ENCODE results near the gene KIFC1. TPM values are rescaled to one million over a fixed set of nuclear protein-coding genes. Genes with fewer than 3 reads are reported as not detected.

Gene KIFC1
- total and polyA plus RNA-seq, 2 donors (not counting 1 experiment from before 2014, with no cell fraction given), result 5.3 to 8.0 TPM

GRCh38 chr6:33428966-33429749 is 37.5 kb downstream of the KIFC1 start:
- Histone ChIP-seq H3K79me2 (ENCODE audit: control insufficient read depth, insufficient read depth, low read length) (peaks cover 25% of the 10 kb centered on the region), H3K4me3 (replicated peaks in 1 of 4; ENCODE audit: control extremely low read depth in 1 of 4, insufficient read depth in 1 of 4, low read depth in 3 of 4, low read length in 4 of 4) (peak overlapping the region in 1 of 4 experiments; percentile 57)

GRCh38 chr6:33429750-33430052 is 38.1 kb downstream of the KIFC1 start:
- H3K4me2 ChIP-seq (ENCODE audit: extremely low read depth, insufficient read depth, low read length), result no peak overlapping the region
- H3K27ac ChIP-seq (ENCODE audit: insufficient read depth, low read length), result no peak overlapping the region
- H3K9ac ChIP-seq (ENCODE audit: insufficient read depth, low read length), result no peak overlapping the region
- H3K36me3 ChIP-seq (ENCODE audit: control insufficient read depth, insufficient read depth, low read length), result peaks cover 4% of the 10 kb centered on the region
- no peak overlapping the region for H2AFZ ChIP-seq (ENCODE audit: low read length)
- DNase-seq (ENCODE audit: low read depth in 2 of 2), result no peak
- H3K4me3 ChIP-seq (replicated peaks in 1 of 4; ENCODE audit: control extremely low read depth in 1 of 4, insufficient read depth in 1 of 4, low read depth in 3 of 4, low read length in 4 of 4), result no peak overlapping the region
- peaks cover 35% of the 10 kb centered on the region for H3K4me1 ChIP-seq (ENCODE audit: control insufficient read depth, extremely low read depth, insufficient read depth, low read length)
- no peaks in the 10 kb centered on the region for H3K9me3 ChIP-seq (ENCODE audit: control insufficient read depth, insufficient read depth, low read depth, low read length)
- peaks cover 25% of the 10 kb centered on the region for H3K79me2 ChIP-seq (ENCODE audit: control insufficient read depth, insufficient read depth, low read length)
- H4K20me1 ChIP-seq (ENCODE audit: control insufficient read depth, extremely low read depth, insufficient read depth, low read length), result no peaks in the 10 kb centered on the region
- H3K27me3 ChIP-seq (ENCODE audit: control insufficient read depth, insufficient read depth, low read length), result no peaks in the 10 kb centered on the region
- TF ChIP-seq CTCF (conservative IDR thresholded peaks at IDR 0.05 in 1 of 2, IDR thresholded peaks at IDR 0.05 in 1 of 2; ENCODE audit: low read depth in 1 of 2, low read length in 2 of 2) (no peak), EZH2 (IDR thresholded peaks at IDR 0.05; ENCODE audit: low read length, missing control alignments) (no peak)

More at GRCh38 chr6:33428966-33429749, 37.5 kb downstream of the KIFC1 start:
- no peak overlapping the region for H3K9ac ChIP-seq (ENCODE audit: insufficient read depth, low read length)
- no peak overlapping the region for H2AFZ ChIP-seq (ENCODE audit: low read length)
- H3K9me3 ChIP-seq (ENCODE audit: control insufficient read depth, insufficient read depth, low read depth, low read length), result no peaks in the 10 kb centered on the region
- H3K4me1 ChIP-seq (ENCODE audit: control insufficient read depth, extremely low read depth, insufficient read depth, low read length), result peaks cover 40% of the 10 kb centered on the region
- H3K36me3 ChIP-seq (ENCODE audit: control insufficient read depth, insufficient read depth, low read length), result peaks cover 4% of the 10 kb centered on the region
- no peaks in the 10 kb centered on the region for H4K20me1 ChIP-seq (ENCODE audit: control insufficient read depth, extremely low read depth, insufficient read depth, low read length)
- H3K27me3 ChIP-seq (ENCODE audit: control insufficient read depth, insufficient read depth, low read length), result no peaks in the 10 kb centered on the region
- no peak overlapping the region for H3K27ac ChIP-seq (ENCODE audit: insufficient read depth, low read length)
- no peak overlapping the region for H3K4me2 ChIP-seq (ENCODE audit: extremely low read depth, insufficient read depth, low read length)
- no peak for DNase-seq (ENCODE audit: low read depth in 2 of 2)
- TF ChIP-seq EZH2 (IDR thresholded peaks at IDR 0.05; ENCODE audit: low read length, missing control alignments) (no peak), CTCF (conservative IDR thresholded peaks at IDR 0.05 in 1 of 2, IDR thresholded peaks at IDR 0.05 in 1 of 2; ENCODE audit: low read depth in 1 of 2, low read length in 2 of 2) (no peak)

- Histone ChIP-seq H3K9ac (ENCODE audit: insufficient read depth, low read length) (no peak overlapping the region), H3K36me3 (ENCODE audit: control insufficient read depth, insufficient read depth, low read length) (peaks cover 8% of the 10 kb centered on the region), H3K27me3 (ENCODE audit: control insufficient read depth, insufficient read depth, low read length) (no peaks in the 10 kb centered on the region), H4K20me1 (ENCODE audit: control insufficient read depth, extremely low read depth, insufficient read depth, low read length) (no peaks in the 10 kb centered on the region), H3K79me2 (ENCODE audit: control insufficient read depth, insufficient read depth, low read length) (peaks cover 25% of the 10 kb centered on the region), H3K9me3 (ENCODE audit: control insufficient read depth, insufficient read depth, low read depth, low read length) (no peaks in the 10 kb centered on the region), H3K27ac (ENCODE audit: insufficient read depth, low read length) (peak overlapping the region; percentile 38), H3K4me3 (replicated peaks in 1 of 4; ENCODE audit: control extremely low read depth in 1 of 4, insufficient read depth in 1 of 4, low read depth in 3 of 4, low read length in 4 of 4) (no peak overlapping the region), H3K4me1 (ENCODE audit: control insufficient read depth, extremely low read depth, insufficient read depth, low read length) (peaks cover 29% of the 10 kb centered on the region), H2AFZ (ENCODE audit: low read length) (no peak overlapping the region), H3K4me2 (ENCODE audit: extremely low read depth, insufficient read depth, low read length) (no peak overlapping the region)
- TF ChIP-seq CTCF (conservative IDR thresholded peaks at IDR 0.05 in 1 of 2, IDR thresholded peaks at IDR 0.05 in 1 of 2; ENCODE audit: low read depth in 1 of 2, low read length in 2 of 2) (no peak), EZH2 (IDR thresholded peaks at IDR 0.05; ENCODE audit: low read length, missing control alignments) (no peak)
- no peak for DNase-seq (ENCODE audit: low read depth in 2 of 2)
Observed at GRCh38 chr6:33430334-33430733, 38.7 kb downstream of the KIFC1 start.
